B cell (primary cell): ENCODE measurements around the gene RIOK1. TPM values are rescaled to one million over a fixed set of nuclear protein-coding genes. Genes with fewer than 3 reads are reported as not detected.

Experiments used
- ATAC-seq: fragments of 200-7000 bp; cut with Tn5 transposase; one replicate; pipeline ENCODE4 v1.10.0; 2021; ENCODE audit warnings: low read depth, mild to moderate bottlenecking, moderate number of reproducible peaks, moderate library complexity
- CTCF ChIA-PET: fragments of 350-600 bp; sonication (Branson Sonifier 250); formaldehyde crosslinking; loops from one replicate; lab custom pipeline; 2021; ENCODE audit warnings: antibody characterized with exemption, inconsistent platforms; lab: Charles Lee
- POLR2A ChIA-PET: fragments of 350-600 bp; sonication (Branson Sonifier 250); formaldehyde crosslinking; loops from one replicate; lab custom pipeline; 2021; ENCODE audit warnings: antibody characterized with exemption; lab: Charles Lee
- DNase-seq: peaks from one replicate; pipeline ENCODE4 v3.0.0; 2013
- H2AFZ ChIP-seq: 2 replicates; pipeline ENCODE4 v1.6.1; 2012; ENCODE audit warnings: mild to moderate bottlenecking, low read depth, low read length; ENCODE audit not compliant: insufficient read depth, poor library complexity, severe bottlenecking
- H3K27ac ChIP-seq, 2 donors: 1 replicate in 1 of 2; 2 replicates in 1 of 2; pipeline ENCODE4 v1.5.1; 2012 to 2013; ENCODE audit warnings: low read length in 2 of 2, mild to moderate bottlenecking in 2 of 2, moderate library complexity in 1 of 2
- H3K27me3 ChIP-seq, 4 experiments: fragments of 200-600 bp in 1 of 4; sonication (generic) in 1 of 4; replicated peaks in 1 of 4; 1 replicate in 2 of 4; 2 replicates in 2 of 4; pipeline versions ENCODE4 v1.6.1 to v1.7.0; 2013 to 2016; ENCODE audit warnings: low read length in 3 of 4, mild to moderate bottlenecking in 2 of 4, mixed read lengths in 1 of 4, moderate library complexity in 1 of 4; ENCODE audit not compliant: insufficient read depth in 4 of 4, control insufficient read depth in 3 of 4; ENCODE audit errors: control extremely low read depth in 1 of 4
- H3K36me3 ChIP-seq, 2 experiments: replicated peaks in 1 of 2; 1 replicate in 1 of 2; 2 replicates in 1 of 2; pipeline versions ENCODE4 v1.6.1 to v1.7.1; 2013; ENCODE audit warnings: low read length in 1 of 2; ENCODE audit not compliant: insufficient read depth in 2 of 2, control insufficient read depth in 1 of 2; ENCODE audit errors: control extremely low read depth in 1 of 2, extremely low read depth in 1 of 2
- H3K4me1 ChIP-seq, 2 donors: fragments of 200-600 bp in 1 of 2; sonication (generic) in 1 of 2; 1 replicate in 1 of 2; 2 replicates in 1 of 2; pipeline versions ENCODE4 v1.5.1 to v1.6.1; 2013 to 2017; ENCODE audit warnings: low read length in 2 of 2; ENCODE audit not compliant: control insufficient read depth in 2 of 2, insufficient read depth in 2 of 2
- H3K4me2 ChIP-seq: replicated peaks from 2 replicates; pipeline ENCODE3; 2012; ENCODE audit warnings: mild to moderate bottlenecking, low read depth, low read length; ENCODE audit not compliant: poor library complexity, severe bottlenecking
- H3K4me3 ChIP-seq, 5 experiments: fragments of 200-600 bp in 1 of 5; sonication (generic) in 1 of 5; 1 replicate in 3 of 5; 2 replicates in 2 of 5; pipeline versions ENCODE4 v1.5.1 to v1.7.0; 2011 to 2016; ENCODE audit warnings: low read length in 4 of 5, mild to moderate bottlenecking in 4 of 5, low read depth in 2 of 5, control low read depth in 1 of 5, moderate library complexity in 1 of 5; ENCODE audit not compliant: insufficient read depth in 1 of 5; ENCODE audit errors: control extremely low read depth in 1 of 5, extremely low read depth in 1 of 5
- H3K79me2 ChIP-seq: fragments of 200-600 bp; sonication (generic); one replicate; pipeline ENCODE4 v1.6.0; 2016; ENCODE audit warnings: low read length; ENCODE audit not compliant: control insufficient read depth, insufficient read depth
- H3K9ac ChIP-seq: fragments of 200-600 bp; sonication (generic); 2 replicates; pipeline ENCODE4 v1.6.1; 2017; ENCODE audit warnings: mild to moderate bottlenecking, low read length, moderate library complexity
- H3K9me3 ChIP-seq, 3 donors: one replicate each; pipeline versions ENCODE4 v1.6.1 to v1.7.1; 2013; ENCODE audit warnings: low read length in 2 of 3; ENCODE audit not compliant: control insufficient read depth in 2 of 3, insufficient read depth in 1 of 3; ENCODE audit errors: control extremely low read depth in 1 of 3
- H4K20me1 ChIP-seq: 2 replicates; pipeline ENCODE4 v1.6.0; 2012; ENCODE audit warnings: mild to moderate bottlenecking, low read length; ENCODE audit not compliant: insufficient read depth, control insufficient read depth, poor library complexity, severe bottlenecking
- H3K27ac Mint-ChIP-seq: one replicate; pipeline ENCODE4 v1.8.0; 2021; ENCODE audit warnings: mixed read lengths
- H3K27me3 Mint-ChIP-seq: one replicate; pipeline ENCODE4 v1.8.0; 2021; ENCODE audit warnings: mixed read lengths
- H3K4me1 Mint-ChIP-seq: one replicate; pipeline ENCODE4 v1.8.0; 2021; ENCODE audit warnings: mixed read lengths
- H3K4me3 Mint-ChIP-seq: one replicate; pipeline ENCODE4 v1.8.0; 2021; ENCODE audit warnings: mixed read lengths
- H3K9me3 Mint-ChIP-seq: one replicate; pipeline ENCODE4 v1.8.0; 2022; ENCODE audit warnings: mixed read lengths; ENCODE audit not compliant: insufficient read depth
- CTCF ChIP-seq: fragments of 200-600 bp; IDR thresholded peaks from one replicate; pipeline ENCODE4 v1.8.0; 2022; ENCODE audit warnings: antibody characterized with exemption, mild to moderate bottlenecking
- EZH2 ChIP-seq: IDR thresholded peaks from 2 replicates; pipeline ENCODE4 v1.6.1; 2012; ENCODE audit warnings: borderline replicate concordance, low read depth, mild to moderate bottlenecking, moderate library complexity, low read length; ENCODE audit not compliant: insufficient read depth, poor library complexity, severe bottlenecking
- WGBS: methylation state at CpG from one replicate; pipeline ENCODE4 v1.1.5; 2013; ENCODE audit warnings: missing lambda C conversion rate; ENCODE audit not compliant: insufficient coverage; 5-methylcytosine and 5-hydroxymethylcytosine counted together
- intact Hi-C: fragments of 100-400 bp; cut with micrococcal nuclease; formaldehyde crosslinking; loops from one replicate; pipeline ENCODE4 v1.10.0; 2022
- polyA plus RNA-seq: library from polyadenylated mRNA; depleted of rRNA; stranded (reverse); fragments of >200 nt; gene quantifications from 2 replicates; pipeline ENCODE4 v1.2.3, GENCODE V29; 2012
- total RNA-seq, 2 donors: library from RNA; stranded (reverse); fragments of 120-200 nt in 1 of 2; gene quantifications; 1 replicate in 1 of 2; 2 replicates in 1 of 2; pipeline versions ENCODE4 v1.2.3 to v1.2.4, GENCODE V29; 2013 to 2022

RIOK1 gene
- total and polyA plus RNA-seq, 2 donors (not counting 1 experiment from before 2014, with no cell fraction given) = 13.9 to 25.9 TPM

- intact Hi-C loops = loop anchor here (1.0 to 2.0 kb wide), 6 partner anchors 76 to 714 kb away; partner anchors contain the start of genes BLOC1S5, EEF1E1, SNRNP48 and SSR1
These were observed 502 bp upstream of the RIOK1 start for GRCh38 chr6:7389162-7389450.

More at GRCh38 chr6:7389162-7389450, 502 bp upstream of the RIOK1 start:
- no peaks in the 10 kb centered on the region for H4K20me1 ChIP-seq
- H3K9me3 Mint-ChIP-seq = no peaks in the 10 kb centered on the region
- no peaks in the 10 kb centered on the region for H3K27me3 ChIP-seq
- H3K9ac ChIP-seq = peak overlapping the region; percentile 84
- peaks cover 29% of the 10 kb centered on the region for H3K79me2 ChIP-seq
- peaks cover 34% of the 10 kb centered on the region for H3K4me1 Mint-ChIP-seq
- TF ChIP-seq CTCF = no peak
- no peak for TF ChIP-seq EZH2
- peak overlapping the region; percentile 77 for H2AFZ ChIP-seq
- peak overlapping the region; percentile 96 to 100 for H3K27ac ChIP-seq
- H3K36me3 ChIP-seq = peaks cover 0 to 7% of the 10 kb centered on the region in 2 experiments
- peak overlapping the region; percentile 96 for H3K4me3 Mint-ChIP-seq
- H3K27me3 Mint-ChIP-seq = no peaks in the 10 kb centered on the region
- peak overlapping the region; percentile 99 for H3K27ac Mint-ChIP-seq
- POLR2A ChIA-PET = interaction anchor here (0.5 to 1.9 kb wide), 5 partner anchors 36 to 289 kb away, joined by 3 to 14 read pairs (median 5); partner anchors contain the start of gene SSR1
- peak overlapping the region; percentile 76 for H3K4me2 ChIP-seq
- no peak for ATAC-seq
- H3K9me3 ChIP-seq = no peaks in the 10 kb centered on the region
- peaks cover 18 to 26% of the 10 kb centered on the region in 2 donors for H3K4me1 ChIP-seq
- peak overlapping the region; percentile 83 to 96 (median 85) for H3K4me3 ChIP-seq
- no peak for DNase-seq
- 0% methylated on average over 4 of the region's 11 CpGs for WGBS
- CTCF ChIA-PET = interaction anchor here (1.2 to 4.3 kb wide), 5 partner anchors 12 to 113 kb away, joined by 3 to 34 read pairs (median 4); no protein-coding TSS in a partner anchor
